Measurements from ENCODE around the gene EMD. TPM values are rescaled to one million over a fixed set of nuclear protein-coding genes. Genes with fewer than 3 reads are reported as not detected.
A peak's percentile ranks its signal among the peaks of the same experiment; 100 is the strongest.
"Not testable (repeated sequence)": the region's sequence is repeated elsewhere in the genome, so short reads cannot be mapped to it uniquely, and the experiment has no call there.

The EMD gene
- total RNA-seq, 1 donor from 2014 or later = 10.6 TPM

GRCh38 chrX:154397888-154398667, 19.0 kb downstream of the EMD start, which contains the start of gene RPL10:
TSS of gene RPL10 (plus strand) at chrX:154398377. CDS start at chrX:154398520, 143 bp downstream.
- DNase-seq = peak; percentile 96

GRCh38 chrX:154398668-154399526, 19.8 kb downstream of the EMD start:
- peak; percentile 85 for DNase-seq

- DNase-seq = no peak
These were observed 20.7 kb downstream of the EMD start for GRCh38 chrX:154399527-154400368.

- not testable (repeated sequence) for DNase-seq
These were observed 21.3 kb downstream of the EMD start for GRCh38 chrX:154400369-154400817.

- no peak for DNase-seq
These were observed 22.1 kb downstream of the EMD start for GRCh38 chrX:154401045-154401799.

- no peak for DNase-seq
These were observed 23.0 kb downstream of the EMD start for GRCh38 chrX:154401918-154402621.

- no peak for DNase-seq
These were observed 23.6 kb downstream of the EMD start for GRCh38 chrX:154402622-154403127.

GRCh38 chrX:154403192-154403591, 24.1 kb downstream of the EMD start:
- no peak for DNase-seq

GRCh38 chrX:154403858-154404257, 24.8 kb downstream of the EMD start:
- no peak for DNase-seq

- DNase-seq = no peak
These were observed 25.6 kb downstream of the EMD start for GRCh38 chrX:154404625-154405192.

- no peak for DNase-seq
These were observed 29.6 kb downstream of the EMD start for GRCh38 chrX:154408659-154409221.

GRCh38 chrX:154409222-154409871, 30.3 kb downstream of the EMD start, which contains the start of gene DNASE1L1:
TSS of gene DNASE1L1 (minus strand) at chrX:154409254. CDS start at chrX:154405568, 3,686 bp downstream.
- DNase-seq = peak; percentile 92

- DNase-seq = peak; percentile 66
These were observed 32.9 kb downstream of the EMD start for GRCh38 chrX:154411981-154412340.

- DNase-seq = no peak
These were observed 33.4 kb downstream of the EMD start for GRCh38 chrX:154412468-154412867.

GRCh38 chrX:154413142-154413541, 34.0 kb downstream of the EMD start:
- no peak for DNase-seq

- DNase-seq = no peak
These were observed 38.1 kb downstream of the EMD start for GRCh38 chrX:154417157-154417556.

GRCh38 chrX:154419189-154419588, 40.1 kb downstream of the EMD start:
- no peak for DNase-seq

GRCh38 chrX:154419688-154420401, 40.8 kb downstream of the EMD start:
- DNase-seq = peak; percentile 50

- no peak for DNase-seq
These were observed 41.3 kb downstream of the EMD start for GRCh38 chrX:154420402-154420756.

All from dermis blood vessel endothelial cell (primary cell).